ENCODE data around the gene IKBKE. TPM values are rescaled to one million over a fixed set of nuclear protein-coding genes. Genes with fewer than 3 reads are reported as not detected.
A peak's percentile ranks its signal among the peaks of the same experiment; 100 is the strongest.
"Not testable (repeated sequence)": the region's sequence is repeated elsewhere in the genome, so short reads cannot be mapped to it uniquely, and the experiment has no call there.

IKBKE gene
- total RNA-seq, 1 donor from 2014 or later, result 0.46 TPM

- intact Hi-C loops (cut with DNase I), result no loop called here
- ATAC-seq (ENCODE audit: poor library complexity) (no peak), DNase-seq (no peak)
Measured at GRCh38 chr1:206469411-206469932, 804 bp upstream of the IKBKE start.

GRCh38 chr1:206470692-206471414, 577 bp downstream of the IKBKE start:
- DNase-seq (peak; percentile 41), ATAC-seq (ENCODE audit: poor library complexity) (peak; percentile 46)
- intact Hi-C loops (cut with DNase I), result no loop called here

- ATAC-seq (ENCODE audit: poor library complexity), result no peak
- intact Hi-C loops (cut with DNase I), result no loop called here
- no peak for DNase-seq
Measured at GRCh38 chr1:206471415-206471801, 1.1 kb downstream of the IKBKE start.

GRCh38 chr1:206472024-206472423, 1.7 kb downstream of the IKBKE start:
- intact Hi-C loops (cut with DNase I), result no loop called here
- no peak for ATAC-seq (ENCODE audit: poor library complexity)

GRCh38 chr1:206472454-206472853, 2.2 kb downstream of the IKBKE start:
- no peak for ATAC-seq (ENCODE audit: poor library complexity)
- intact Hi-C loops (cut with DNase I), result no loop called here
- peak; percentile 58 for DNase-seq

More at GRCh38 chr1:206472024-206472423, 1.7 kb downstream of the IKBKE start:
- DNase-seq, result peak; percentile 4

GRCh38 chr1:206472886-206473285, 2.6 kb downstream of the IKBKE start:
- no peak for ATAC-seq (ENCODE audit: poor library complexity)
- DNase-seq, result peak; percentile 30
- intact Hi-C loops (cut with DNase I), result no loop called here

GRCh38 chr1:206476058-206476457, 5.8 kb downstream of the IKBKE start:
- no peak for ATAC-seq (ENCODE audit: poor library complexity)
- peak; percentile 31 for DNase-seq
- intact Hi-C loops (cut with DNase I), result no loop called here

GRCh38 chr1:206476591-206476990, 6.3 kb downstream of the IKBKE start:
- intact Hi-C loops (cut with DNase I), result no loop called here
- ATAC-seq (ENCODE audit: poor library complexity), result no peak
- peak; percentile 26 for DNase-seq

GRCh38 chr1:206477110-206477509, 6.8 kb downstream of the IKBKE start:
- DNase-seq (peak; percentile 20), ATAC-seq (ENCODE audit: poor library complexity) (no peak)
- intact Hi-C loops (cut with DNase I), result no loop called here

GRCh38 chr1:206477581-206478380, 7.5 kb downstream of the IKBKE start:
- DNase-seq (peak; percentile 35), ATAC-seq (ENCODE audit: poor library complexity) (no peak)
- intact Hi-C loops (cut with DNase I), result no loop called here

- no peak for ATAC-seq (ENCODE audit: poor library complexity)
- intact Hi-C loops (cut with DNase I), result no loop called here
- peak; percentile 22 for DNase-seq
Measured at GRCh38 chr1:206478746-206479145, 8.5 kb downstream of the IKBKE start.

GRCh38 chr1:206479183-206480125, 9.2 kb downstream of the IKBKE start:
- intact Hi-C loops (cut with DNase I), result no loop called here
- peak; percentile 66 for ATAC-seq (ENCODE audit: poor library complexity)
- DNase-seq, result peak; percentile 79

- intact Hi-C loops (cut with DNase I), result no loop called here
- DNase-seq (peak; percentile 29), ATAC-seq (ENCODE audit: poor library complexity) (no peak)
Measured at GRCh38 chr1:206480211-206480610, 9.9 kb downstream of the IKBKE start.

GRCh38 chr1:206482611-206483010, 12.3 kb downstream of the IKBKE start:
- DNase-seq (peak; percentile 13), ATAC-seq (ENCODE audit: poor library complexity) (no peak)
- intact Hi-C loops (cut with DNase I), result no loop called here

GRCh38 chr1:206483864-206484263, 13.6 kb downstream of the IKBKE start:
- ATAC-seq (ENCODE audit: poor library complexity); intact Hi-C loops (cut with DNase I): not testable (repeated sequence)
- DNase-seq, result peak; percentile 4

- ATAC-seq (ENCODE audit: poor library complexity), result no peak
- peak; percentile 22 for DNase-seq
- intact Hi-C loops (cut with DNase I), result no loop called here
Measured at GRCh38 chr1:206484901-206485300, 14.6 kb downstream of the IKBKE start.

- peak; percentile 26 for ATAC-seq (ENCODE audit: poor library complexity)
- intact Hi-C loops (cut with DNase I), result no loop called here
- peak; percentile 37 for DNase-seq
Measured at GRCh38 chr1:206486995-206487788, 16.9 kb downstream of the IKBKE start.

- no peak for DNase-seq
- intact Hi-C loops (cut with DNase I), result no loop called here
- no peak for ATAC-seq (ENCODE audit: poor library complexity)
Measured at GRCh38 chr1:206487970-206488369, 17.7 kb downstream of the IKBKE start.

Data from Right ventricle myocardium superior (tissue), 1 donor.